MM.1S (cell line): ENCODE results near the gene ETV3.

ENCODE experiments used
- EZH2 ChIP-seq: fragments of 300-600 bp; sonication (generic); optimal IDR thresholded peaks from 2 replicates; pipeline ENCODE3; 2017; ENCODE audit warnings: low read depth, mild to moderate bottlenecking, antibody characterized with exemption, low read length, mixed read lengths
- TF ChIP-seq, protein P1 (sequence below): fragments of 300-600 bp; sonication (generic); IDR thresholded peaks from 2 replicates; pipeline ENCODE4 v1.5.1; 2016; ENCODE audit warnings: antibody characterized with exemption, low read length, mixed read lengths

- TF ChIP-seq EZH2 = no peak
- TF ChIP-seq, protein P1, sequence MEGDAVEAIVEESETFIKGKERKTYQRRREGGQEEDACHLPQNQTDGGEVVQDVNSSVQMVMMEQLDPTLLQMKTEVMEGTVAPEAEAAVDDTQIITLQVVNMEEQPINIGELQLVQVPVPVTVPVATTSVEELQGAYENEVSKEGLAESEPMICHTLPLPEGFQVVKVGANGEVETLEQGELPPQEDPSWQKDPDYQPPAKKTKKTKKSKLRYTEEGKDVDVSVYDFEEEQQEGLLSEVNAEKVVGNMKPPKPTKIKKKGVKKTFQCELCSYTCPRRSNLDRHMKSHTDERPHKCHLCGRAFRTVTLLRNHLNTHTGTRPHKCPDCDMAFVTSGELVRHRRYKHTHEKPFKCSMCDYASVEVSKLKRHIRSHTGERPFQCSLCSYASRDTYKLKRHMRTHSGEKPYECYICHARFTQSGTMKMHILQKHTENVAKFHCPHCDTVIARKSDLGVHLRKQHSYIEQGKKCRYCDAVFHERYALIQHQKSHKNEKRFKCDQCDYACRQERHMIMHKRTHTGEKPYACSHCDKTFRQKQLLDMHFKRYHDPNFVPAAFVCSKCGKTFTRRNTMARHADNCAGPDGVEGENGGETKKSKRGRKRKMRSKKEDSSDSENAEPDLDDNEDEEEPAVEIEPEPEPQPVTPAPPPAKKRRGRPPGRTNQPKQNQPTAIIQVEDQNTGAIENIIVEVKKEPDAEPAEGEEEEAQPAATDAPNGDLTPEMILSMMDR = no peak
Measured at GRCh38 chr1:157153746-157154145, 15.6 kb upstream of the ETV3 start.
